Activated CD8-positive, alpha-beta T cell treated with anti-CD3 and anti-CD28 coated beads for 36 hours (primary cell): Measurements from ENCODE around the gene PRXL2A. TPM values are rescaled to one million over a fixed set of nuclear protein-coding genes. Genes with fewer than 3 reads are reported as not detected.

ENCODE experiments used
- ATAC-seq: fragments of 200-7000 bp; cut with Tn5 transposase; one replicate; pipeline ENCODE4 v1.10.0; 2021; ENCODE audit warnings: mild to moderate bottlenecking, moderate library complexity
- CTCF ChIA-PET: fragments of 350-600 bp; sonication (Branson Sonifier 250); formaldehyde crosslinking; loops from one replicate; lab custom pipeline; 2021; ENCODE audit warnings: antibody characterized with exemption; lab: Charles Lee
- POLR2A ChIA-PET: fragments of 350-600 bp; sonication (Branson Sonifier 250); formaldehyde crosslinking; loops from one replicate; lab custom pipeline; 2021; ENCODE audit warnings: antibody characterized with exemption; lab: Charles Lee
- DNase-seq: peaks from one replicate; pipeline ENCODE4 v3.0.0-alpha.2; 2020
- H3K27ac Mint-ChIP-seq: one replicate; pipeline ENCODE4 v1.8.0; 2021; ENCODE audit warnings: mild to moderate bottlenecking, mixed read lengths
- H3K27me3 Mint-ChIP-seq: one replicate; pipeline ENCODE4 v1.8.0; 2021; ENCODE audit warnings: mixed read lengths
- H3K36me3 Mint-ChIP-seq: one replicate; pipeline ENCODE4 v1.8.0; 2021; ENCODE audit warnings: low read depth, mixed read lengths
- H3K4me1 Mint-ChIP-seq: one replicate; pipeline ENCODE4 v1.8.0; 2021; ENCODE audit warnings: low read depth, mixed read lengths
- H3K4me3 Mint-ChIP-seq: one replicate; pipeline ENCODE4 v1.8.0; 2021; ENCODE audit warnings: mild to moderate bottlenecking, moderate library complexity, mixed read lengths
- H3K9me3 Mint-ChIP-seq: one replicate; pipeline ENCODE4 v1.8.0; 2021; ENCODE audit warnings: mixed read lengths
- CTCF ChIP-seq: fragments of 200-600 bp; IDR thresholded peaks from one replicate; pipeline ENCODE4 v1.8.0; 2022; ENCODE audit warnings: antibody characterized with exemption, mild to moderate bottlenecking
- intact Hi-C: fragments of 100-400 bp; cut with micrococcal nuclease; formaldehyde crosslinking; loops from one replicate; pipeline ENCODE4 v1.10.0; 2022
- total RNA-seq, 2 experiments: library from RNA; stranded (reverse); gene quantifications; one replicate each; pipeline ENCODE4 v1.2.3, GENCODE V29; 2021

The PRXL2A gene
- total RNA-seq, 2 experiments from 2014 or later = 21.0 to 22.7 TPM

- no peak overlapping the region for H3K27ac Mint-ChIP-seq
- no peak overlapping the region for H3K4me3 Mint-ChIP-seq
- ATAC-seq = no peak
- no peak for DNase-seq
- TF ChIP-seq CTCF = no peak
- no peaks in the 10 kb centered on the region for H3K27me3 Mint-ChIP-seq
- ChIA-PET POLR2A (no interaction called here), CTCF (interaction anchor here (0.9 to 1.5 kb wide), 3 partner anchors 13 to 206 kb away, joined by 3 to 4 read pairs (median 3); no protein-coding TSS in a partner anchor)
- H3K4me1 Mint-ChIP-seq = no peaks in the 10 kb centered on the region
- no peaks in the 10 kb centered on the region for H3K36me3 Mint-ChIP-seq
- intact Hi-C loops = no loop called here
- no peaks in the 10 kb centered on the region for H3K9me3 Mint-ChIP-seq
Observed at GRCh38 chr10:80390740-80391139, 17.6 kb upstream of the PRXL2A start.

DNA sequence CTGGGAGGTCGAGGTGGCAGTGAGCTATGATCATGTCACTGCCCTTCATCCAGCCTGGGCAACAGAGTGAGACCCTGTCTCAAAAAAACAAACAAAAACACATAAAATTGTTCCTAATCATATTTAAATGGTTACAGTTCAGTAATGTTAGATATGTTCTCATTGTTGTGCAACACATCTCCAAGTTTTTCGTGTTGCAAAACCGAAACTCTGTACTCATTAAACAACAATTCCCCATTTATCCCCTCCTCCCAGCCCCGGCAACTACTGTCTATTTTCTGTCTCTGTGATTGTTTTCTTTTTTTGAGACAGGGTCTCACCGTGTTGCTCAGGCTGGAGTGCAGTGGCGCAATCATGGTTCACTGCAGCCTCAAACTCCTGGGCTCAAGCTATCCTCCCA lies 16.1 kb upstream of the PRXL2A start:
- H3K27ac Mint-ChIP-seq = no peak overlapping the region
- H3K4me3 Mint-ChIP-seq = no peak overlapping the region
- DNase-seq (no peak), ATAC-seq (no peak)
- intact Hi-C loops = no loop called here
- ChIA-PET POLR2A (no interaction called here), CTCF (interaction anchor here (0.6 to 2.5 kb wide), 2 partner anchors 14 to 46 kb away, joined by 3 to 8 read pairs; no protein-coding TSS in a partner anchor)
- no peaks in the 10 kb centered on the region for H3K9me3 Mint-ChIP-seq
- H3K36me3 Mint-ChIP-seq = no peaks in the 10 kb centered on the region
- H3K27me3 Mint-ChIP-seq = no peaks in the 10 kb centered on the region
- no peak for TF ChIP-seq CTCF
- H3K4me1 Mint-ChIP-seq = no peaks in the 10 kb centered on the region

GRCh38 chr10:80394358-80394916 lies 13.9 kb upstream of the PRXL2A start:
- H3K27me3 Mint-ChIP-seq = no peaks in the 10 kb centered on the region
- CTCF ChIA-PET = no interaction called here

DNA sequence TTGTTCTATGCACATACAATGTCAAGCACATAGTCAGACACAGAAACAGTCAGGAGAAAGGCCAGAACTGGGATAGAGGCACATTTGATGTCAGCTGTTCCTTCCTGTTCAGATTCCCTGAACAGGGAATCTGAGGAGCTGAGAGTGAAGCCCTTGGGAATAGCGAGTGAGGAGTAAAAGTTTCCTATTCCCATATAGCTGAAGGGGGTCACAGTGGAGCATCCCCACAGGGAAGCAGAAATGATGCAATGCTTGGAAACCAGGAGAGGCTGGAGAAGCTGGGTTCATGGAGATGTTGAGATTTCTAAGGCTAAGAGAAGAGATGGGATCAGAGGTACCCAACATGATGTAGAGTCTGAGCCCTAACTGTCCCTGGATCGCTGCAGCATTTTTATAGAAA lies 11.3 kb upstream of the PRXL2A start:
- CTCF ChIA-PET = interaction anchor here (1.2 to 2.3 kb wide), 4 partner anchors 8 to 109 kb away, joined by 3 to 10 read pairs (median 6); no protein-coding TSS in a partner anchor
- no peaks in the 10 kb centered on the region for H3K4me1 Mint-ChIP-seq

More at GRCh38 chr10:80394358-80394916, 13.9 kb upstream of the PRXL2A start:
- no peak for DNase-seq
- Mint-ChIP-seq H3K27ac (no peak overlapping the region), H3K9me3 (no peaks in the 10 kb centered on the region), H3K4me3 (no peak overlapping the region), H3K4me1 (no peaks in the 10 kb centered on the region), H3K36me3 (no peaks in the 10 kb centered on the region)
- intact Hi-C loops = no loop called here
- no peak for TF ChIP-seq CTCF
- POLR2A ChIA-PET = no interaction called here
- no peak for ATAC-seq

More for the DNA sequence above, 11.3 kb upstream of the PRXL2A start:
- H3K9me3 Mint-ChIP-seq = no peaks in the 10 kb centered on the region
- H3K4me3 Mint-ChIP-seq = no peak overlapping the region
- intact Hi-C loops = no loop called here
- ATAC-seq = no peak
- TF ChIP-seq CTCF = no peak
- no peak for DNase-seq
- no peak overlapping the region for H3K27ac Mint-ChIP-seq
- POLR2A ChIA-PET = no interaction called here
- H3K27me3 Mint-ChIP-seq = no peaks in the 10 kb centered on the region
- H3K36me3 Mint-ChIP-seq = no peaks in the 10 kb centered on the region
